ENCODE measurements around the gene CRIM1.

GRCh38 chr2:36335597-36335996, 20.0 kb upstream of the CRIM1 start:
- no peak for TF ChIP-seq CTCF (IDR thresholded peaks at IDR 0.05; ENCODE audit: borderline replicate concordance, extremely low read depth, low read length, poor library complexity, severe bottlenecking)
- no peak for TF ChIP-seq EZH2 (IDR thresholded peaks at IDR 0.05; ENCODE audit: borderline replicate concordance, low read depth, low read length, severe bottlenecking)

Measured in DND-41 (cell line).